SH-SY5Y (cell line): ENCODE results near the gene LHFPL5.

Source experiments
- GATA2 ChIP-seq: IDR thresholded peaks from 2 replicates; pipeline ENCODE4 v1.6.1; 2011; ENCODE audit warnings: mild to moderate bottlenecking, low read depth, low read length
- GATA3 ChIP-seq: IDR thresholded peaks from 2 replicates; pipeline ENCODE4 v1.6.1; 2011; ENCODE audit warnings: low read depth, mild to moderate bottlenecking, low read length, moderate library complexity

DNA sequence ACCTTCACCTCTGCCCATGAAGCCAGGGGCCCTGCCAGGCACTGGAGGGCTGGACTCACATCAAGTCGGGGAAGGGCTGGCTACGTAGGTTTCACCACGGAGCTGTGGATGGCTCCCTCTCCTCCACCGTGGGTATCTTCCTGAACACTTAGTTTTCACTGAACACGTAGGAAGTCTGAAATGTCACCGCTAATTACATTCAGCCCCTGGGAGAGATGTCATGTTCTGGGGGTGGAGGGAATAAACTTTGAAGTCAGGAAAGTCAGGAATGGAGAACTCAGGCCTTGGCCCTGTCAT is 6.5 kb downstream of the LHFPL5 start:
- TF ChIP-seq GATA2 (no peak), GATA3 (no peak)
